ENCODE data around the gene ATP6AP2.

GRCh38 chrX:40543661-40544328 lies 37.0 kb upstream of the ATP6AP2 start:
- TF ChIP-seq CTCF (IDR thresholded peaks at IDR 0.05; ENCODE audit: low read depth, low read length, poor library complexity, severe bottlenecking): peak; percentile 60
- no peak for TF ChIP-seq EZH2phosphoT487 (IDR thresholded peaks at IDR 0.05; ENCODE audit: borderline replicate concordance, low read length)
